Measurements from ENCODE around the gene TM2D3. TPM values are rescaled to one million over a fixed set of nuclear protein-coding genes. Genes with fewer than 3 reads are reported as not detected.

TM2D3 gene
- total RNA-seq, 1 donor from 2014 or later = 50.7 TPM

DNA sequence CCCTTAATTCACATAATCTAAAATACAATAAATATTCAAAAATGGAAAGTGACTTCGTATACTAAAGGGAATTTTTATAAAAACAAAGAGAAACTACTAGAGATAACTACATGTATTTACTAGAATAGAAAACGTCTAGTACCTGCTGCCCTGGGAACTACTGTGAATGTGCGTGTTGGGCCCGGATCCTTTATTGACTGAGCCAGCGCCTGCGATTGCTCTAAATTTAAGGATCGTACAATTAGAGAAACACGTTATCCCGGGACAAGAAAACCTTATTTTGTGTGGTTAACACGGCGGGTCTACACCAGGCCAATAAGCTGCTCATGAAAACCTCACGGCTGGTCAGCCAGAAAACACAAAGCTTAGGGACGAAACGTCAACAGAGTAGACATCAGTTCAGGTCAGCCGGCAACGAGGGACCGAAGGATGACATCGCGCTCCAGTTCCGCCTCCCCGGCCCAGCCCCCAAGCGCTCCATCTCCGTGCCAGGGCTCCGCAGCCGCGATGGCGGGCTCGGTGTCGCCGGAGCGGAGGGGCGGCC lies 555 bp downstream of the TM2D3 start:
- Mint-ChIP-seq H3K9me3 (no peaks in the 10 kb centered on the region), H3K4me3 (peak overlapping the region; percentile 86), H3K36me3 (ENCODE audit: low read depth) (peaks cover 3% of the 10 kb centered on the region)

GRCh38 chr15:101650145-101650544 lies 2.0 kb downstream of the TM2D3 start:
- Mint-ChIP-seq H3K9me3 (no peaks in the 10 kb centered on the region), H3K27ac (ENCODE audit: unreplicated experiment) (no peak overlapping the region), H3K27me3 (ENCODE audit: low read depth) (no peaks in the 10 kb centered on the region), H3K4me3 (peak overlapping the region; percentile 53), H3K4me1 (peaks cover 23% of the 10 kb centered on the region), H3K36me3 (ENCODE audit: low read depth) (peaks cover 5% of the 10 kb centered on the region)
- TF ChIP-seq, protein P1, sequence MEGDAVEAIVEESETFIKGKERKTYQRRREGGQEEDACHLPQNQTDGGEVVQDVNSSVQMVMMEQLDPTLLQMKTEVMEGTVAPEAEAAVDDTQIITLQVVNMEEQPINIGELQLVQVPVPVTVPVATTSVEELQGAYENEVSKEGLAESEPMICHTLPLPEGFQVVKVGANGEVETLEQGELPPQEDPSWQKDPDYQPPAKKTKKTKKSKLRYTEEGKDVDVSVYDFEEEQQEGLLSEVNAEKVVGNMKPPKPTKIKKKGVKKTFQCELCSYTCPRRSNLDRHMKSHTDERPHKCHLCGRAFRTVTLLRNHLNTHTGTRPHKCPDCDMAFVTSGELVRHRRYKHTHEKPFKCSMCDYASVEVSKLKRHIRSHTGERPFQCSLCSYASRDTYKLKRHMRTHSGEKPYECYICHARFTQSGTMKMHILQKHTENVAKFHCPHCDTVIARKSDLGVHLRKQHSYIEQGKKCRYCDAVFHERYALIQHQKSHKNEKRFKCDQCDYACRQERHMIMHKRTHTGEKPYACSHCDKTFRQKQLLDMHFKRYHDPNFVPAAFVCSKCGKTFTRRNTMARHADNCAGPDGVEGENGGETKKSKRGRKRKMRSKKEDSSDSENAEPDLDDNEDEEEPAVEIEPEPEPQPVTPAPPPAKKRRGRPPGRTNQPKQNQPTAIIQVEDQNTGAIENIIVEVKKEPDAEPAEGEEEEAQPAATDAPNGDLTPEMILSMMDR (conservative IDR thresholded peaks at IDR 0.05) = no peak
- DNase-seq (ENCODE audit: low read depth, low spot score) = no peak

More for the DNA sequence above, 555 bp downstream of the TM2D3 start:
- peaks cover 23% of the 10 kb centered on the region for H3K4me1 Mint-ChIP-seq
- no peak for DNase-seq (ENCODE audit: low read depth, low spot score)
- no peaks in the 10 kb centered on the region for H3K27me3 Mint-ChIP-seq (ENCODE audit: low read depth)
- TF ChIP-seq, protein P1 (conservative IDR thresholded peaks at IDR 0.05) = no peak
- H3K27ac Mint-ChIP-seq (ENCODE audit: unreplicated experiment) = peak overlapping the region; percentile 97

GRCh38 chr15:101648356-101648755 lies 3.8 kb downstream of the TM2D3 start:
- DNase-seq (ENCODE audit: low read depth, low spot score) = no peak
- H3K27ac Mint-ChIP-seq (ENCODE audit: unreplicated experiment) = no peak overlapping the region
- no peaks in the 10 kb centered on the region for H3K9me3 Mint-ChIP-seq
- peaks cover 20% of the 10 kb centered on the region for H3K4me1 Mint-ChIP-seq
- no peaks in the 10 kb centered on the region for H3K27me3 Mint-ChIP-seq (ENCODE audit: low read depth)
- peaks cover 8% of the 10 kb centered on the region for H3K36me3 Mint-ChIP-seq (ENCODE audit: low read depth)
- no peak overlapping the region for H3K4me3 Mint-ChIP-seq
- TF ChIP-seq, protein P1 (conservative IDR thresholded peaks at IDR 0.05) = no peak

DNA sequence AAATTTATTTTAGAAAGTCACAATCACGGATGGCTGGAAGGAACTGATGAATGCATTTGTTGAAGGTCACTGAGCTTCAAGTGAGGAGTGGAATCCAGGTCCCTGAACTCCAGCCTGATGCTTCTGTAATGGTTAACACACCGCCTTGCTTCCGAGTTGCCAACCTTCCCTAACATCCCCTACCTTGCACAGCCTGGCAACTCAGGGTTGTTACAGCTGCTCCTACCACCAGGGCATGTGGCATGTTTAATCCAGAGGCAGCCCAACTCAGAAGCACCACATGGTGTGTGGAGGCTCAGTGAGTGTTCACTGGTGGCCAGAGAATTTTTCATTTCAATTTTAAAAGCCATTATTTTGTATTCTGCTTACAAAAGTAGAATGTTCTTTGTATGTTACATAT lies 4.9 kb downstream of the TM2D3 start:
- Mint-ChIP-seq H3K27me3 (ENCODE audit: low read depth) (no peaks in the 10 kb centered on the region), H3K27ac (ENCODE audit: unreplicated experiment) (no peak overlapping the region), H3K4me1 (peaks cover 24% of the 10 kb centered on the region), H3K4me3 (no peak overlapping the region), H3K9me3 (no peaks in the 10 kb centered on the region), H3K36me3 (ENCODE audit: low read depth) (peaks cover 8% of the 10 kb centered on the region)
- TF ChIP-seq, protein P1 (conservative IDR thresholded peaks at IDR 0.05) = no peak
- no peak for DNase-seq (ENCODE audit: low read depth, low spot score)

GRCh38 chr15:101646672-101647071 lies 5.5 kb downstream of the TM2D3 start:
- TF ChIP-seq, protein P1 (conservative IDR thresholded peaks at IDR 0.05) = no peak
- H3K27me3 Mint-ChIP-seq (ENCODE audit: low read depth) = no peaks in the 10 kb centered on the region
- no peak overlapping the region for H3K4me3 Mint-ChIP-seq
- no peak for DNase-seq (ENCODE audit: low read depth, low spot score)
- H3K9me3 Mint-ChIP-seq = no peaks in the 10 kb centered on the region
- peaks cover 29% of the 10 kb centered on the region for H3K4me1 Mint-ChIP-seq
- peak overlapping the region; percentile 62 for H3K27ac Mint-ChIP-seq (ENCODE audit: unreplicated experiment)
- peaks cover 8% of the 10 kb centered on the region for H3K36me3 Mint-ChIP-seq (ENCODE audit: low read depth)

Measured in neural crest cell (in vitro differentiated cells).